DND-41 (cell line): Measurements from ENCODE around the gene WARS2.

Experiments
- ATAC-seq: fragments of 200-7000 bp; cut with Tn5 transposase; 3 replicates; pipeline ENCODE4 v1.9.1; 2021; ENCODE audit warnings: low read depth; ENCODE audit not compliant: insufficient read depth
- DNase-seq: peaks from one replicate; pipeline ENCODE4 v3.0.0-alpha.2; 2020
- H2AFZ ChIP-seq: 2 replicates; pipeline ENCODE4 v1.6.0; 2012; ENCODE audit warnings: low read depth, low read length
- H3K27ac ChIP-seq: 2 replicates; pipeline ENCODE4 v1.5.1; 2012; ENCODE audit warnings: low read length, inconsistent platforms
- H3K27me3 ChIP-seq: fragments of 200-600 bp; sonication (generic); 2 replicates; pipeline ENCODE4 v1.6.0; 2012; ENCODE audit warnings: low read length, mild to moderate bottlenecking, inconsistent platforms; ENCODE audit not compliant: insufficient read depth, poor library complexity
- H3K36me3 ChIP-seq: 2 replicates; pipeline ENCODE4 v1.5.1; 2012; ENCODE audit warnings: low read length, inconsistent platforms; ENCODE audit not compliant: insufficient read depth
- H3K4me1 ChIP-seq: 2 replicates; pipeline ENCODE4 v1.5.1; 2012; ENCODE audit warnings: mild to moderate bottlenecking, low read length; ENCODE audit not compliant: insufficient read depth
- H3K4me2 ChIP-seq: 2 replicates; pipeline ENCODE4 v1.6.0; 2012; ENCODE audit warnings: mild to moderate bottlenecking, moderate library complexity, low read length, inconsistent platforms; ENCODE audit not compliant: insufficient read depth
- H3K4me3 ChIP-seq, 2 experiments: fragments of 200-600 bp in 1 of 2; shearing (Covaris generic) in 1 of 2; 2 replicates each; pipeline ENCODE4 v1.5.1; 2012 to 2016; ENCODE audit warnings: inconsistent platforms in 2 of 2, low read length in 2 of 2, mild to moderate bottlenecking in 2 of 2, low read depth in 1 of 2, moderate library complexity in 1 of 2
- H3K79me2 ChIP-seq: 2 replicates; pipeline ENCODE4 v1.6.0; 2012; ENCODE audit warnings: low read length, inconsistent platforms; ENCODE audit not compliant: insufficient read depth
- H3K9ac ChIP-seq: 2 replicates; pipeline ENCODE4 v1.6.0; 2012; ENCODE audit warnings: low read depth, mild to moderate bottlenecking, inconsistent platforms, low read length, moderate library complexity
- H3K9me3 ChIP-seq: 2 replicates; pipeline ENCODE4 v1.5.1; 2012; ENCODE audit warnings: low read length, moderate library complexity, mild to moderate bottlenecking, inconsistent platforms; ENCODE audit not compliant: insufficient read depth, severe bottlenecking
- H4K20me1 ChIP-seq: 2 replicates; pipeline ENCODE4 v1.6.0; 2012; ENCODE audit warnings: low read length; ENCODE audit not compliant: insufficient read depth
- EZH2 ChIP-seq: IDR thresholded peaks from 3 replicates; pipeline ENCODE4 v1.6.1; 2012; ENCODE audit warnings: borderline replicate concordance, low read depth, mild to moderate bottlenecking, moderate library complexity, low read length, inconsistent platforms; ENCODE audit not compliant: severe bottlenecking
- TF ChIP-seq, protein P1 (sequence below): IDR thresholded peaks from 2 replicates; pipeline ENCODE4 v1.5.1; 2012; ENCODE audit warnings: borderline replicate concordance, low read length, moderate library complexity, mild to moderate bottlenecking; ENCODE audit not compliant: poor library complexity, severe bottlenecking; ENCODE audit errors: extremely low read depth

WARS2 gene

DNA sequence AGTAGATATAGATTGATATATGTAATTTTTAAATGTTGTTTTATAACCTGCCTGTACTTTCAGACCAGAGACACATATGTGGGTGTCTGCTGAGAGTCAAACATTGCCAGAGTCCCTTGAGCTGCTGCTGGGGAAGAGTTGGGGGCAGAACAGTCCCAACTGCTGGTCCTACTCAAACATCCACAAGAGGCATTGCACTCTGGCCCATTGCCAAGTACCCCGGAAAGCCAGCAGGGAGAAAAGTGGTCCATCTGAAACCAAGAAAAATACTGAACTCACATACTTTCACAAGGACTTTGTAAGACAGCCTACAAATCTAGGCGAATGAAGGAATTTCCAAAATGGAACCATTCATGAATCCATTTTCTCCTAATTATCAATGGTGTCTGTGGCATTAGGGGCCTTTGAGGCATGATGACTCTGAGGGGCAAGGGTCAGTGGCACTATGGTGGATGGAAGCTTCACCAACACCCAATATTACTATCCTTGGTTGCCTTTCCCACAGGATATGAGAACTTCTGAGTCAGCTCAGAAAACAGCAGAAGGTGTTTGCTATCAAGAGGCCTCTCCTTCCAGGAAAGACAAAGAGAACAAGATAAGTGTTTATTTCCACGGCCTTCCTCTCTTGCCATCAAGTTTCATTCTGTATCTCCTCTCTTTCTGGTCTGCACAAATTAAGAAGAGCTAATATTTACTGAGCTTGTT, 145.0 kb downstream of the WARS2 start:
- no peak overlapping the region for H2AFZ ChIP-seq

DNA sequence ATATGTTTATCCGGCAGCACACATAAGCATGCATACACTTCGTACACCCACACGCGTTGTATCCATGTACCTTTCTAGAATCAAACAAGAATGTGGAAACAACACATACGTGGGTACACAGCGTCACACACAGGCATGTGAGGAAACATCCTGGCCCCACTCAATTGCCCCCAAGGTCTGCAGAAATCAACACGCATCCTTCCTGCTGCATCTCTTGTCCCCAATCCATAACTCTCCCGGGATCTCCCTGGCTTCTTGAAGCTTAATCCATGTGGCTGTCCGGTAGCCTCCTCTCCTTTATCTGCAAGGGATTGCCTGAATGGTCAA, 146.8 kb downstream of the WARS2 start:
- peaks cover 8% of the 10 kb centered on the region for H3K27me3 ChIP-seq
- no peak for DNase-seq

More for the DNA sequence above, 145.0 kb downstream of the WARS2 start:
- no peaks in the 10 kb centered on the region for H3K36me3 ChIP-seq
- no peak overlapping the region for H3K27ac ChIP-seq
- H3K79me2 ChIP-seq, result no peaks in the 10 kb centered on the region
- no peak overlapping the region for H3K9ac ChIP-seq
- H4K20me1 ChIP-seq, result no peaks in the 10 kb centered on the region
- H3K4me1 ChIP-seq, result no peaks in the 10 kb centered on the region
- H3K9me3 ChIP-seq, result no peaks in the 10 kb centered on the region
- no peak overlapping the region for H3K4me3 ChIP-seq
- no peak overlapping the region for H3K4me2 ChIP-seq
- peaks cover 5% of the 10 kb centered on the region for H3K27me3 ChIP-seq
- no peak for ATAC-seq
- no peak for DNase-seq
- no peak for TF ChIP-seq EZH2
- TF ChIP-seq, protein P1, sequence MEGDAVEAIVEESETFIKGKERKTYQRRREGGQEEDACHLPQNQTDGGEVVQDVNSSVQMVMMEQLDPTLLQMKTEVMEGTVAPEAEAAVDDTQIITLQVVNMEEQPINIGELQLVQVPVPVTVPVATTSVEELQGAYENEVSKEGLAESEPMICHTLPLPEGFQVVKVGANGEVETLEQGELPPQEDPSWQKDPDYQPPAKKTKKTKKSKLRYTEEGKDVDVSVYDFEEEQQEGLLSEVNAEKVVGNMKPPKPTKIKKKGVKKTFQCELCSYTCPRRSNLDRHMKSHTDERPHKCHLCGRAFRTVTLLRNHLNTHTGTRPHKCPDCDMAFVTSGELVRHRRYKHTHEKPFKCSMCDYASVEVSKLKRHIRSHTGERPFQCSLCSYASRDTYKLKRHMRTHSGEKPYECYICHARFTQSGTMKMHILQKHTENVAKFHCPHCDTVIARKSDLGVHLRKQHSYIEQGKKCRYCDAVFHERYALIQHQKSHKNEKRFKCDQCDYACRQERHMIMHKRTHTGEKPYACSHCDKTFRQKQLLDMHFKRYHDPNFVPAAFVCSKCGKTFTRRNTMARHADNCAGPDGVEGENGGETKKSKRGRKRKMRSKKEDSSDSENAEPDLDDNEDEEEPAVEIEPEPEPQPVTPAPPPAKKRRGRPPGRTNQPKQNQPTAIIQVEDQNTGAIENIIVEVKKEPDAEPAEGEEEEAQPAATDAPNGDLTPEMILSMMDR, result no peak

DNA sequence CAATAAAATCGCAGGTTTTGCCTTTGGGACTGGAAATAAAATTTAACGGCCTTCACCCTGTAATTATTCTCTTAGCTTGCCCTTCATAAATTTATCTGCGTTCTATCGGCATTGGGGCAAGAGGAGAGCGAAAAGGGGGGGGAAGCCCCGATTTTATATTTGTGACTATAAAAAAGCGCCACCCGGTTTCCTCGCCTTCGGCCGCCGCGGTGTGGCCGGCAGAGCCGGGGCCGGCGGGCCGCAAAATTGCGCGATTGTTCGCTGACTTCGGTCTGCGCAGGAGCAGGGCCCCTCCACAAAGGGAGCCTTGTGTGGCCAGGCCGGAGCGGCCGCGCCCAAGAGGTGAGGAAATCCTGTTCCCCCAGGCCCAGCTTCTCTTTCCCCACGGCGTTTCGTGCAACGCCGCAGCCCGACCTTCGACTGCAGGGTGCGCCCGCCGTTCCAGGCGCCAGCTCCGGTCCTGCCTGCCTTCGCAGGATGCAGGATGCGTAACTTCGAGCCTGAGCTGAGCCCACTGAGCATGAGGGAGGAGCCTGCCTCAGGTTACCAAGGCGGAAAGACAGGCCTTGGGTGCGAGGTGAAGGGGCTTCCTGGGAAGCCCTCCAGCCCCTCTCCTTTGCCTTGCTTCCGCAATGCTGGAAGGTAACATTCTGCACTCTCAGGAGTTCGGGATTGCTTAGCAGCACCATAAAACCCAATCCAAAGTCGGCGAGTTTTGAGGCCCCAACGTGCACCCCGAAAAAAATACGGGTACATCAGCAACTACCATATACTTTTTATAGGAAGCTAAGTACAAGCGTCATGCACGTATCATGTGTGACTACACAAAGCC, 147.4 kb downstream of the WARS2 start:
- Histone ChIP-seq H3K9ac (no peak overlapping the region), H3K4me3 (no peak overlapping the region), H3K27ac (no peak overlapping the region), H3K36me3 (no peaks in the 10 kb centered on the region), H4K20me1 (no peaks in the 10 kb centered on the region), H3K4me1 (no peaks in the 10 kb centered on the region), H3K9me3 (no peaks in the 10 kb centered on the region), H3K27me3 (peaks cover 8% of the 10 kb centered on the region), H3K4me2 (no peak overlapping the region), H2AFZ (no peak overlapping the region), H3K79me2 (no peaks in the 10 kb centered on the region)
- ATAC-seq, result no peak
- no peak for TF ChIP-seq EZH2
- TF ChIP-seq, protein P1, result no peak
- DNase-seq, result no peak

More for the DNA sequence above, 146.8 kb downstream of the WARS2 start:
- Histone ChIP-seq H3K27ac (no peak overlapping the region), H3K4me2 (no peak overlapping the region), H3K9me3 (no peaks in the 10 kb centered on the region), H2AFZ (no peak overlapping the region), H3K9ac (no peak overlapping the region), H4K20me1 (no peaks in the 10 kb centered on the region), H3K4me1 (no peaks in the 10 kb centered on the region), H3K36me3 (no peaks in the 10 kb centered on the region), H3K4me3 (no peak overlapping the region), H3K79me2 (no peaks in the 10 kb centered on the region)
- TF ChIP-seq, protein P1, result no peak
- TF ChIP-seq EZH2, result no peak
- ATAC-seq, result no peak
